ENCODE data around the gene ABHD10. TPM values are rescaled to one million over a fixed set of nuclear protein-coding genes. Genes with fewer than 3 reads are reported as not detected.

Gene ABHD10
- total and polyA plus RNA-seq, 2 experiments from 2014 or later = 25.6 to 36.2 TPM

- TF ChIP-seq EZH2phosphoT487 (IDR thresholded peaks at IDR 0.05; ENCODE audit: low read depth, severe bottlenecking, unreplicated experiment) = no peak
- no peak for TF ChIP-seq EZH2 (IDR thresholded peaks at IDR 0.05; ENCODE audit: borderline replicate concordance)
- no peak for TF ChIP-seq CTCF (IDR thresholded peaks at IDR 0.05; ENCODE audit: poor library complexity)
- no peaks in the 10 kb centered on the region for H3K9me3 ChIP-seq (ENCODE audit: low read depth)
- H3K27ac ChIP-seq = no peak overlapping the region
- no peak for DNase-seq (ENCODE audit: low spot score)
- H3K9me2 ChIP-seq (replicated peaks; ENCODE audit: insufficient read depth) = no peaks in the 10 kb centered on the region
- H3K36me3 ChIP-seq (replicated peaks; ENCODE audit: insufficient read depth, low read depth) = no peaks in the 10 kb centered on the region
- H2AFZ ChIP-seq = no peak overlapping the region
- H3K4me2 ChIP-seq = no peak overlapping the region
- no peaks in the 10 kb centered on the region for H3K27me3 ChIP-seq
- H3K79me2 ChIP-seq = no peaks in the 10 kb centered on the region
- H3K4me3 ChIP-seq = no peak overlapping the region
- 67% methylated on average over 6 of the region's 6 CpGs for WGBS (ENCODE audit: low lambda C conversion rate, missing lambda C conversion rate)
- no peaks in the 10 kb centered on the region for H4K20me1 ChIP-seq (ENCODE audit: insufficient read depth, poor library complexity, severe bottlenecking)
- H3K4me1 ChIP-seq (ENCODE audit: insufficient read depth) = peaks cover 4% of the 10 kb centered on the region
Observed at GRCh38 chr3:112011376-112011940, 32.6 kb downstream of the ABHD10 start.

GRCh38 chr3:112012205-112012992, 33.6 kb downstream of the ABHD10 start:
- Histone ChIP-seq H3K9me2 (replicated peaks; ENCODE audit: insufficient read depth) (no peaks in the 10 kb centered on the region), H3K36me3 (replicated peaks; ENCODE audit: insufficient read depth, low read depth) (no peaks in the 10 kb centered on the region), H3K27me3 (no peaks in the 10 kb centered on the region), H3K9me3 (ENCODE audit: low read depth) (no peaks in the 10 kb centered on the region), H2AFZ (no peak overlapping the region), H3K79me2 (no peaks in the 10 kb centered on the region), H3K4me3 (no peak overlapping the region), H4K20me1 (ENCODE audit: insufficient read depth, poor library complexity, severe bottlenecking) (no peaks in the 10 kb centered on the region), H3K27ac (no peak overlapping the region), H3K4me1 (ENCODE audit: insufficient read depth) (peaks cover 4% of the 10 kb centered on the region), H3K4me2 (no peak overlapping the region)
- DNase-seq (ENCODE audit: low spot score) = no peak
- TF ChIP-seq EZH2phosphoT487 (IDR thresholded peaks at IDR 0.05; ENCODE audit: low read depth, severe bottlenecking, unreplicated experiment) = no peak
- no peak for TF ChIP-seq EZH2 (IDR thresholded peaks at IDR 0.05; ENCODE audit: borderline replicate concordance)
- no peak for TF ChIP-seq CTCF (IDR thresholded peaks at IDR 0.05; ENCODE audit: poor library complexity)
- WGBS (ENCODE audit: low lambda C conversion rate, missing lambda C conversion rate) = 79% methylated on average over 6 of the region's 6 CpGs

- H3K4me3 ChIP-seq = no peak overlapping the region
- H3K4me1 ChIP-seq (ENCODE audit: insufficient read depth) = peaks cover 4% of the 10 kb centered on the region
- no peaks in the 10 kb centered on the region for H4K20me1 ChIP-seq (ENCODE audit: insufficient read depth, poor library complexity, severe bottlenecking)
- TF ChIP-seq EZH2 (IDR thresholded peaks at IDR 0.05; ENCODE audit: borderline replicate concordance) (no peak), CTCF (IDR thresholded peaks at IDR 0.05; ENCODE audit: poor library complexity) (peak; percentile 88)
- no peak overlapping the region for H2AFZ ChIP-seq
- no peaks in the 10 kb centered on the region for H3K9me3 ChIP-seq (ENCODE audit: low read depth)
- DNase-seq (ENCODE audit: low spot score) = peak; percentile 83
- H3K27ac ChIP-seq = no peak overlapping the region
- WGBS (ENCODE audit: low lambda C conversion rate, missing lambda C conversion rate) = 47% methylated on average over 19 of the region's 19 CpGs
- no peaks in the 10 kb centered on the region for H3K36me3 ChIP-seq (replicated peaks; ENCODE audit: insufficient read depth, low read depth)
- H3K27me3 ChIP-seq = no peaks in the 10 kb centered on the region
- no peaks in the 10 kb centered on the region for H3K9me2 ChIP-seq (replicated peaks; ENCODE audit: insufficient read depth)
- H3K79me2 ChIP-seq = no peaks in the 10 kb centered on the region
- no peak overlapping the region for H3K4me2 ChIP-seq
Observed at GRCh38 chr3:112013058-112013783, 34.4 kb downstream of the ABHD10 start.

All from hepatocyte (in vitro differentiated cells).